Esophagus squamous epithelium (tissue), 4 donors: Measurements from ENCODE around the gene TMEM218.

Experiments used
- CTCF ChIP-seq, 6 experiments: fragments of 450-650 bp in 4 of 6; fragments of 200-600 bp in 2 of 6; sonication (generic) in 2 of 6; IDR thresholded peaks; one replicate each; pipeline ENCODE4 v1.5.1; 2016 to 2019; ENCODE audit warnings: antibody characterized with exemption in 6 of 6, mild to moderate bottlenecking in 4 of 6, moderate library complexity in 4 of 6
- POLR2A ChIP-seq, 4 donors: fragments of 450-650 bp; IDR thresholded peaks; one replicate each; pipeline ENCODE4 v1.6.1; 2017; ENCODE audit warnings: antibody characterized with exemption in 4 of 4, mild to moderate bottlenecking in 4 of 4, moderate library complexity in 3 of 4

GRCh38 chr11:125088576-125089455, 22.6 kb downstream of the TMEM218 start:
- TF ChIP-seq POLR2A (IDR thresholded peaks at IDR 0.05) (no peak), CTCF (IDR thresholded peaks at IDR 0.05) (no peak)
